GM21825 (cell line): Measurements from ENCODE around the gene YKT6.
"Not testable (repeated sequence)": the region's sequence is repeated elsewhere in the genome, so short reads cannot be mapped to it uniquely, and the experiment has no call there.

Experiments used
- ATAC-seq: cut with Tn5 transposase; IDR thresholded peaks from one replicate; pipeline ENCODE4 v1.9.1; 2021; ENCODE audit warnings: mild to moderate bottlenecking, moderate library complexity; ENCODE audit not compliant: unreplicated experiment

The YKT6 gene

DNA sequence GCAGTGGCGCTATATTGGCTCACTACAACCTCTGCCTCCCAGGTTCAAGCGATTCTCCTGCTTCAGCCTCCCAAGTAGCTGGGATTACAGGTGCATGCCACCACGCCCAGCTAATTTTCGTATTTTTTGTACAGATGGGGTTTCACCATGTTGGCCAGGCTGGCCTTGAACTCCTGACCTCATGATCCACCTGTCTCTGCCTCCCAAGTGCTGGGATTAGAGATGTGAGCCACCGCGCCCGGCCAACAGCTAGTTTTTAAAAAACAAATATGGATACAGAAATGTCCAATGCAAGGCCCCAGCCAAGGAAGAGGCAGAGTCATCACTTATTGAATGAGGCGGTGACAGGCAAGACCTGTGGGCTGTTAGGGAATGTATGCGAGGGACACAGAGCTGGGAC, 28.9 kb upstream of the YKT6 start:
- ATAC-seq = not testable (repeated sequence)

DNA sequence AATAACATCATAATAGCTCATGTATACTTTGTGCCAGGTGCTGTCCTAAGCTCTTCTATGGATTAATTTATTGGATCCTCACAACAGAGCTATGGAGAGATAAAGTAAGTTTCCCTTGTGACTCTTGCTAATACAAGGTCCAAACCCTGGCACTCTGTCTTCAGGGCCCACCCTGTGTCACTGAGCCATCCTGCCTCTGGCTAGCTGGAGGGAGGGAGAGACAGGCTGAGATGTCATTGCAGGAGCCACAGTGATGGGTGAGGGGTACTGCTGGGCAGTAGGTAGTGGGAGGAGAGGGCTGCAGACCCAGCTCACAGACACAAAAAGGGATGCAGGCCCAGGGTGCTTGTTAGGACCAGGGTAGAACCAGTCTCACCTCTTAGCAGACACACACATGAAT, 28.4 kb upstream of the YKT6 start:
- no peak for ATAC-seq

DNA sequence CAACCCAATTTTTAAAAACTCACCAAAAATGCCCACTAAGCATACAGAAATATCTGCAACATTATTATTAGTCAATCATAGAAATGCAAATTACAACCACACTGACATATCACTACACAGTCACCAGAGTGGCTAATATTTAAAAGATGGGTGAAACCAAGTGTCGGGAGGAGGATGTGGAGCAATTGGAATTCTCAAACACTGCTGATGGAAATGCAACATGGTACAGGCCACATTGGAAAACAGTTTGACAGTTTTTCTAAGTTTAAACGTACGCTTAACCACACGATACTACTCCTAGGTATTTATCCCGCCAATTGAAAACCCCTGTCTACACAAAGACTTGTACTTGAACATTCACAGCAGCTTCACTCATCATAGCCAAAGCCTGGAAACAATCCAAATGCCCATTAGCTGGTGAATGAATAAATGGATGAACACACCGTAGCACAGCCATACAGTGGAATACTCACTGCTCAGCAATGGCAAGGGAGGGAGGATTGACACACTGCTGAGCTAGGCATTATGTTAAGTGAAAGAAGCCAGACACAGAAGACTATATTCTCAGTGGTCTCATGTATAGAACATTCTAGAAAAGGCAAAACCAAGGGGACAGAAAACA, 27.9 kb upstream of the YKT6 start:
- no peak for ATAC-seq

DNA sequence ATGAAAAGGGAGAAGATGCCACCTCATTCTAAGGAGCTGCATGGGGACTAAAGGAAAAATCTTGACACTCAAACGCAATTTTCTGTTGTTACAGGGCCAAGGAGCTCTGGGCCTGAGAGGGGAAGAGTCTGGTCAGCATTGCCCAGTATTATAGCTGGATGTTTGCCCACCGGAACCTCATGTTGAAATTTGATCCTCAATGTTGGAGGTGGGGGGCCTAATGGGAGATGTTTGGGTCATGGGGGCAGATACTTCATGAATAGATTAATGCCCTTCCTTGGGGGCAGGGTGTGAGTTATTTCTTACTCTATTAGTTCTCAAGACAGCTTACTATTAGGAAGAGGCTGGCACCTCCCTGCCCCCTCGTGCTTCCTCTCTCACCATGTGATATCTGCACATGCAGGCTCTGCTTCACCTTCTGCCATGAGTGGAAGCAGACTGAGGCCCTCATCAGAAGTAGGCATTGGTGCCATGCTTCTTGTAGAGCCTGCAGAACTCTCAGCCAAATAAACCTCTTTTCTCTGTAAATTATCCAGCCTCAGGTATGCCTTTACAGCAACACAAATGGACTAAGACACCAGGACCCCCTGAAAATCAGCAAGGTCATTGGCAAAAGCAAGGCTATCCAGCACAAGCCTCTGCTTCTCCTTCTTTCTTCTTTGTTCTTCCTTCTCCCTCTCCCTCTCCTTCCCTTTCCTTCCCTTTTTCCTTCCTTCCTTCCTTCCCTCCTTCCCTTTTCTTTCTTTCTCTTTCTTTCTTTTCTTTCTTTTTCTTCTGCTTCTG, 26.7 kb upstream of the YKT6 start:
- no peak for ATAC-seq

DNA sequence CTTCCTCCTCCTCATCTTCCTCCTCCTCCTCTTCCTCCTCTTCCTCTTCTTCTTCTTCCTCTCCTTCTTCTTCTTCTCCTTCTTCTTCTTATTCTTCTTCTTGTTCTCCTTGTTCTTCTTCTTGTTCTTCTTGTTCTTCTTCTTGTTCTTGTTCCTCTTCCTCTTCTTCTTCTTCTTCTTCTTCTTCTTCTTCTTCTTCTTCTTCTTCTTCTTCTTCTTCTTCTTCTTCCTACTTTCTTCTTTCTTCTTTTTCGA, 26.2 kb upstream of the YKT6 start:
- not testable (repeated sequence) for ATAC-seq

DNA sequence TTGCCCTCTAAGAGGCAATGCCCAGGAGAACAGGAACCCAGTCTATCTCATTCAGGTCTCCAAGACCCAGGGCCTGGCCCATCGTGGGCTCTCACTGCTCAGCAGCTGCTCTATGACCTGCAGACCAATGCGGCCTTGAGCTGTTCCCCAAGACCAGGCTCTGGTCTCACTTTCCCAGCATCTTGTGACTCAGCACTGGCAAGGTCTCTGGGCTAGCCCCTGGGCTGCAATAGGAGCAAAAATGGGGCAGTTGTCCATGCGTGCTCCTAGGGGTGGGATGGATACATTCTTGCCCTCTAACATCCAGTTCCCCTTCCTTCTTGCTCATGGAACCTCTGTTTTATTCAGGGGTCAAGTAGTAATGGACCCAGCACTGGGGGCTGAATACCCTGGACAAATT, 25.0 kb upstream of the YKT6 start:
- ATAC-seq = no peak

DNA sequence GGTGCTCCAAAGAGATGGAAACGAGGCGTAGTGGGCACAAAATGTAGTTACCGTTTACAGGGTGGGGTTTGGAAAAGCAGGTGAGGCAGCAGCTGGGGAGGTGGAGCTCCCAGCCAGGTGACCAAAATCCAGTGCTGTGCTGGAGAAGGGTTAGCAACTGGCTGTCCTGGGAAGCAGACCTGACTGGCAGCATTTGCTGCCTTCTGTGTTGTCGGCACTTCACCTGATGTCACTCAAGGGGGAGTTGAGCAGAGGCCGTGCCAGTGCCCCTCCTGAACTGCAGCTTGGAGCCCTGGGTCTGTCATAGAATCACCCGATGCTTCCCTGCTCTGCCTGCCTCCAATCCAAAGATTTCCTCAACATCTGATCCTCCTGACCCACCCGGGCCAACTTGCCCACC, 24.3 kb upstream of the YKT6 start:
- ATAC-seq = no peak

DNA sequence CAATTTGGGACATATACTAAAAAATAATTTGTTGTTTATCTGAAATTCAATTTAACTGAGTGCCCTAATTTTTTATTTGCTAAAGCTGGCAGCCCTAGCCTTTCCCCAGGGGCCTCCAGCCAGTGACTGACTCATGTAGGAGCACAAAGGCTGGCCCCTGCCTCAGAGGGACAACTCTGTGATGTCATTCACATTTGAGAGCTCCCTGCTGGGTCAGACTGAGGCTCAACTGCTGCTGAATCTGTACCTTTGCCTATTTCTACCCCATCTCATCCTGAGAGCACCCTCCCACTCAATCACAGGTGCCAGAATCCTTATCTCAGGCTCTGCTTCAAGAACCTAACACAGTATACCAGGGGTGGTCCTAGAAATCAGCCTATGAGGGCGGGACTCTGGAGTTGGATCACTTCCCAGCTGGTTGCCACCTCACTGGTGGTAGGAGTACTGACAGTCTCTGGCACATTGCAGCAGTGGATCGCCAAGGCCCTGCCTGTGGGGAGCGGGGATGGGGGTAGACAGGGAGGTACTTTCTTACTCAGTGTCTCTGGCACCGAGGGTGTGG, 23.1 kb upstream of the YKT6 start:
- ATAC-seq = no peak

DNA sequence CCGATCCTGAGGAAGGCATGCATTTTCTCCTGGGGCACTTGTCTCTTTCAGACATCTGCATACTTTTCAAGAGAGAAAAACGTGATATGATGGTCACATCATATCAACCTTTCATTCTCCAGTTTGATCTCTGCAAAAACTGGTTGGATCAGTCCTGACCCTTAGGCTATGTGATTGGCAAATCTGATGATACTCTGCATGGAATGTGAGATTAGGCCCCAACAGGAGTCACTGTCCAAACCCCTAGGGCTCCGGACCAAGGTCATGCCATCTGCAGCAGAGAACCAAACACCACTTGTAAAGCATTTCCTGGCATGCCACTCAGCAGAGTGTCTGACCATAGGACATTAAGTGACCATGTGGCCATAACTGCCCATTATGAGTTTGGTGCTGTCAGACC, 20.1 kb upstream of the YKT6 start:
- ATAC-seq = no peak

DNA sequence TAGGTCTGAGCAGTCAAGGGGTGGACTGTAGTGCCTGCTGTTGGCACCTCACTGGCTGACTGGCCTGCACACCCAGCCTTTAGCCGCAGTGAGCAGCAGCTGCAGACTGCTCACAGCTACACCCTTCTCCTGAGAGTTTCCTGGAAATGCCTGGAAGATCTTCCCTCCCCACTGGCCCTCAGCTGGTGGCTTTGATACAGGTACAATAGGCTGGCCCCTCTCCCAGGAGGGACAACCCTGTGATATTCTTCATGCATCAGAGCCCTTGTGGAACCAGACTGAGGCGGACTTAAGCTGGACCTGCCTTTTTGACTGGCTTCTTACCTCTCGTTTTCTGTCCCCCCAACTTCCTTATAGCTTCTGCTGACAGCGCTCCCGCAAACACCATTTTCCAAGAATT, 18.0 kb upstream of the YKT6 start:
- ATAC-seq = no peak

DNA sequence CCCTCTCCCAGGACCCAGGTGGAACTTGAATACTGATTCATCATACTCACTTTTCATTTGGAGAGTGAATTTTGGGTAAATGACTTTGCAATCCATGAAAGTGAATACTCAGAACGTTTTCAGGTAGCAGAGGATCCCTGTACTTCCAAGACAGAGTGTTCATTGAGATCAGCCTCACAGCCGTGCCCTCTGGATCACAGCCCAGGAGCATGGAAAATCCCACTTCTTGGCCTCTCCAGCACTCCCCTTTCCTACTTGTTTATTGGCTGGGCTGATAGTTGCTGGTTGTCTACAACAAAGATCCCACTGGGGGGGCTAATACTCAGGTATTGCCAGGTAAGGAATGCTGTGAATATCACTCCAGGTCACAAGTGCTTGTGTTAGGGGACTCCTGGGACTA, 17.4 kb upstream of the YKT6 start:
- ATAC-seq = no peak

DNA sequence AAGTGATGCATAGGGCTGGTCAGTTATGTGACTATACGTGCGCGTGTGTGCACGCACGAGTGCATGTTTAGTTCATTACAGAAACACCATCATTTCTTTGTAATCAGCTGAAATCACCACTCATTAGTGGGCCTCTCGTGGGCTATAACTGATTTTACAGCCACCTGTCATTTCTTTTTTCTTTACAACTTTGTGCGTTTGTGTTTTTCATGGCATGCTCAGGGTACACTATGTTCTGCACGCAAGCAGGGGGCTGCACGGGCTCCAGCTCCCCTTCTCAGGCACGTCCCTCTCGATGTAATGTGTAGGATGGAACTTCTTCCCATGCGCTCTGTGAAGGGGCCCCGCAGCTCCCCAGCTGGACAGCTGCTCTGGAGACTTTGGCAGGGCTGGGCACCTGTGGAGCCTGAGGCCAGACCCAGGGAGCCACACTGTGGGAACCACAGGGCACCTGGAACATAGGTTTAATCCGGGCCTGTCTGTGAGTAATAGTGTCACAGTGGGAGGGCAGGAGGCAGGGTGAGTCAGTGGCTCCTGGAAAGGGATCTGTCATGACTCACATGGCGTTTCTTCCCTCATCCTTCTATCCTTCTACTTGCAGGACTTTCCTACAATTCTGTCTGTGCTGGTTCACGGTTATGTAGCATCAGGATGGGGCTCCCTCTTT, 16.4 kb upstream of the YKT6 start:
- ATAC-seq = no peak

DNA sequence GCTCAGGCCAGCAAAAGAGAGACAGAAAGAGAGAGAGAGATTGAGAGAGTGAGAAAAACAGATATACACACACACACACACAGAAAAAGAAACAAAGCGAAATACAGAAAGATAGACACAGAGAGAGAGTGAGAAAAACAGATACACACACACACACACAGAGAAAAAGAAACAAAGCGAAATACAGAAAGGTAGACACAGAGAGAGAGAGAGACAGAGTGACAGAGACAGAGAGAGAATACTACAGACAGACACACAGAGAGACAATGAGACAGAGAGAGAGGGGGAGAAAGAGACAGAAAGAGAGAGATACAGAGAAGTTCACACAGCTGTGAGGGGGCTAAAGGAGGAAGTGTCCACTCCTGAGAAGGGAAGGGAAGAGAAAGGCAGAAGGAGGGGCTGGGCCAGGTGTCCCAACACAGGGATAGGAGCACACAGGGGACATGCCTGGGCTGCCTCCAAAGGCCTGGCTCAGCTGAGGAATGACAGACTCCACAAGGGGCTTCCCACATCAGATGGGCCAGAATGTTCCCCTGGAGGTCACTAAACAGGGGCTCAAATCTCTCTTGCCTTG, 15.8 kb upstream of the YKT6 start:
- ATAC-seq = no peak

DNA sequence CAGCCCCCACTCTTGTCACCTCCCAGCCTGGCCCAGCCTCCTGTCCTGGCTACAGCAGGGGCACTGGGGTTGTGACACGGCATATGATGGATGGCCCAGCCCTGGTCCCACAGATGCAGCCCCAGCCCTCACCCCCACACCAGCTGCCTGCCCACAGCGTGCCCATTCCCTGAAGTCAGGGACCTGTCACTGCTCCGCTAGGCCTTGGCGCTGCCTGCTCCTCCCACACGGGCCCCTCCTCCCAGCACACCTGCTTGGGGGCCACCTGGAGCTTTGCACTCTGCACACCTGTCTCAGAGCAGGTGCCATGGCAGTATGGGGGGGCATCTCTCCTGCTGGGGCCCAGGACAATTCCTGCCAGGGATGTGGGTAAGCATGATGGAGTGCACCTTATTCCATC, 15.0 kb upstream of the YKT6 start:
- no peak for ATAC-seq

DNA sequence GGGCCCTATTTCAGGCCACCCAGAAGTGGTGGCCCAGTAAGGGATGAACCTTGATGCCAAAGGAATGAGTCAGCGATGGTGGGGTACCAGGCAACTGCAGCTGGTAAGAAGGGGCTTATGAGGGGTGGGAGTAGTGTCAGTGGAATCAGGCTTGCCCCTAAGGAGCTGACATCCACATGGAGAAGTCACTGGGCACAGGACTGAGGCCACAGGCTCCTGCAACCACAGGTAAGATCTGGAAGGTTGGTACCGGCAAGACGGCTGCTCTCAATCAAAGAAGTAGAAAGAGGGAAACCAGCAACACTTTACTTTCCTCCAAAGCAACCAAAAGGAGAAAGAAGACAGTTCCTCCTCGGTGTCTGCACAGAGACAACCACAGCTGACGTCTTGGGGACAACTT, 14.0 kb upstream of the YKT6 start:
- ATAC-seq = no peak

DNA sequence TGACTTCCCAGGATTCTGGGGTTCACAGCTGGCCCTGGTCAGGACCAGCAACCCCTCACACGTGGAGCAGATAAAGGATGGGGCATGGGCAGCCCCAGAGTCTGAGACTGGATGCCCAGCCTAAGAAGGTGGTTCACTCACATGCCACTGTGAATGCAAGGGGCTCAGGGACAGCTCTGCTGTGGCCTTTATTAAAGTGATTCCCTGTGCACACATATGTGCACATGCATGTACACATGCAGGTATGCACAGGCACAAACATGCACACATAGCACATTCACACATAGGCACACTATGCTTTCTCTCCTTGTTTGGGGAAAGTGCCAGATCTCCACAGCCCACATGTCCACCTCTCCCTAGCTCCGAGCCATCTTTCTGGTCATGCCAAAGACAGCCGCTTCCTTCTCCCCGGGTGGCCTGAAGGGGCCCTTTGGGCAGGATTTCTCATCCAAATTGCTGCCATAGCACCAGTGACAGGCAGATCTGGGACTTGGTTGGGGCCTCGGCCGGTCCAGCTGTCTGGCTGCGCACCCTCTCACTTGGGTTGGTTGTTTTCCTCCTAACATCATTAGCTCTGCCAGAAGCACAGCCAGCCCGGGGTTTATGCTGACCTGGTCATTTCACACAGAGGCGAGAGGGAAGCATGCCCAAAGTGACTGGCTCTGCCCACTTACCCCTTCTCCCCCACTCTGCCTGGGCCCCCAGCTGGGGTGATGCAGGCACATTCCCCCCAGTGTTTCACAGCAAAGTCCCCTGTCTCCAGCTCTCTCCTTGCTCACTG, 13.0 kb upstream of the YKT6 start:
- ATAC-seq = no peak

DNA sequence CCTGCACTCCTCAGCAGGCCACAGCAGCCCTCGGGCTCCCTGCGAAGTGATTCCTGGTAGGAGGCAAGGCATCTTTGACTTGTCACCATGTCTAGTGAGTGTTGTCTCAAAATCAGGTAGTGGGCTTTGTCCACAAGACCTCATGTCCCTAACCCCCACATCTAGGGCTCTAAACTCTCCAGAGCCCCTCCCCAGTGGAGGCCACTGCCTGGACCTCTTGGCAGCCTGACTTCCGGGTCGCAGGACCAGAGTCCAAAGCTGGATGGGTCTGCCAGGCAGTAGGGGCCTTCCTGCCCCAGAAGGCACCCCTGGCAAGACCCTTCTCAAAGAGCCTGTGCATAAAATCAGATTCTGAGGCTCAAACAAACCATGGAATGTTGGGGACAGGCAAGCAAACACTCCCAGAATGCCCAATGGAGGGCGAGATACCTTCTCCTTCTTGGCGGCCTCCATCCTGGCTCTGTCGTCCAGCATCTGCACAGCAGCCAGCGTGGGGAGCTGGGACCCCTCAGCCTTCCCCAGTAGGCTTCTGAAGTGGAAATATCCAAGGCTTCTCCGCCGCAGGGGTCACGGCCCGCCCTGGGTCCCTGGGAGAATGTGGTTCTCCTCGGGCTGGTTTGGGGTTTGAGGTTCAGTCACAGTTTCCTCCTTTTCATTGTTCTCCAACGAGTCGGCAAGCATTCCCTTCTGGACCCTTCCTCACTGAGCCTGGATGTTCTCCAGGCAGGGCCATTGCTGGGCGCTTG, 12.1 kb upstream of the YKT6 start:
- ATAC-seq = no peak

DNA sequence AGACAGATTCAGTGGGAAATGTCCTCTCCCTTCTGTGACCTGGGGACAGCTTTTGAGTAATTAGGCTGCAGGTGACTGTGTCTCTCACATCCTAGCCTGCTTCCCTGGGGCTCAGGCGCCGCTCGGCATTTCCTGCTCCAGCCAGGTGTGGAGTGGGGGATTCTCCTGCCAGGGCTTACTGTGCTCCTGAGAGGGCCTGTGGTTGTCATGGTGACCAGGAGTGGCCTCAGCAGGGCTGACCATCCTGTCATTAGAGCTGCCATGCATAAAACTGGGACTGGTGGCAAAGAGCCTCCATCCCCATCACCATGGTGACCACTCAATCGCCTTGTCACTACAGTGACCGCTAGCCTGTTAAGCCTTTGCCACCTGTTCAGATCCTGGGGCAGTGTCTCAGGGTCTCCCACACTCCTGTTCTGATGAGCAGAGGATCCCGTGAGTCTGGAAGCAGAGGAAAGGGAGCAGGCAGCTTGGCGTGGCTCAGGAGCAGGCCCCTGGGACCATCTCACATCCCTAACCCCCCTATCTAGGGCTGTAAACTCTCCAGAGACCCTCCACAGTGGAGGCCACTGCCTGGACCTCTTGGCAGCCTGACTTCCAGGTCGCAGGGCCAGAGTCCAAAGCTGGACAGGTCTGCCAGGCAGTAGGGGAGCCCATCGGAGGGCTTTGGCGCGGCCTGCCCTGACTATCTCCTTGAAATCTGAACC, 11.3 kb upstream of the YKT6 start, which contains the start of gene GCK:
GCK (minus strand) TSS at position 154 of the 707 bp plus-strand sequence. CDS start 486 bp downstream, outside the sequence.
- ATAC-seq = no peak

DNA sequence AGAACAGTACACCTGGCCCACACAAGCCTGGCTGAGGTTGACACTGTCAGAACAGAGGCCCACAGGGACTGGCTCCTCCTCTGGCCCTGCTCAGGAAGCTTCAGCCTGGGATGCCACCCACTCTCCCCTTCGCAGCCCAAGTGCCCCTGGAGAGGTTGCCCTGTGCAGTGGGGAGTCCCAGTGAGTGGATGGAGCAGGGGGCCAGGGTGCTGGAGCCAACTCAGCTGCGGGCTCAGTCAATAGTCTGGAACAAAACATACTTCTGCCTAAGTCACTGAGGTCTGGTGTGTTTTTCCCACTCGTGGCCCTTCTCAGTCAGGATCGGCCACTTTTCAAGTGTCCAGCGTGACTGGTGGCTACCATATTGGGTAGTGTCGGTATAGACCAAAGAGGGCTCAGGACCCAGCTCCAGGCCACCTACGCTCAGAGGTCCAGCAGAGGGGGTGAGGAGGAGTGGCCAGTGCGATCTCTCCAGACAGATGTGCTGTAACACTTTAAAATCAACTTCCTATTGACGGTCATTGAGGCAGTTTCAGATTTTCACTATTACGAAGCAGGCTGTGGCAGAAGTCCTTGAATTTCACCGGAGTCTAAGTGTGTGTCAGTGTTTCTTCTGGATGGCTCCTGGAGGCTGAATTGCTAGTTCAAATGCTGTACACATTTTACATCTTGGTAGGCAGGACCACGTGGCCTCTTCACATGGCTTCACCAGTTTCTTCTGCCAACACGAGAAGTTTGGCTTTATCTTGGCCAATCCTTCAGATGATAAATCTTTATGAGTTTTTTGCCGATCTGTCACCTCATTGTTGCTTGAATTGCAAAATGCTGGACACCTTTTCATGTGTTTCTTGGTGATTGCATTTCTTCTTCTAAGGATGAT, 10.5 kb upstream of the YKT6 start:
- ATAC-seq = no peak
